Activated CD4-positive, alpha-beta T cell treated with anti-CD3 and anti-CD28 coated beads for 36 hours (primary cell): ENCODE results near the gene C1QL4. TPM values are rescaled to one million over a fixed set of nuclear protein-coding genes. Genes with fewer than 3 reads are reported as not detected.

ENCODE experiments used
- ATAC-seq: fragments of 200-7000 bp; cut with Tn5 transposase; one replicate; pipeline ENCODE4 v1.10.0; 2021; ENCODE audit warnings: mild to moderate bottlenecking, moderate library complexity
- CTCF ChIA-PET: fragments of 350-600 bp; sonication (Branson Sonifier 250); formaldehyde crosslinking; loops from one replicate; lab custom pipeline; 2021; ENCODE audit warnings: antibody characterized with exemption; lab: Charles Lee
- POLR2A ChIA-PET: fragments of 350-600 bp; sonication (Branson Sonifier 250); formaldehyde crosslinking; loops from one replicate; lab custom pipeline; 2021; ENCODE audit warnings: antibody characterized with exemption, inconsistent platforms; lab: Charles Lee
- DNase-seq: peaks from one replicate; pipeline ENCODE4 v3.0.0-alpha.2; 2020
- H3K27ac Mint-ChIP-seq: one replicate; pipeline ENCODE4 v1.8.0; 2021; ENCODE audit warnings: mixed read lengths
- H3K27me3 Mint-ChIP-seq: one replicate; pipeline ENCODE4 v1.8.0; 2021; ENCODE audit warnings: mixed read lengths
- H3K36me3 Mint-ChIP-seq: one replicate; pipeline ENCODE4 v1.8.0; 2021; ENCODE audit warnings: low read depth, mixed read lengths
- H3K4me1 Mint-ChIP-seq: one replicate; pipeline ENCODE4 v1.8.0; 2021; ENCODE audit warnings: mixed read lengths
- H3K4me3 Mint-ChIP-seq: one replicate; pipeline ENCODE4 v1.8.0; 2021; ENCODE audit warnings: mild to moderate bottlenecking, moderate library complexity, mixed read lengths
- H3K9me3 Mint-ChIP-seq: one replicate; pipeline ENCODE4 v1.8.0; 2021; ENCODE audit warnings: low read depth, mixed read lengths
- intact Hi-C, 2 experiments: fragments of 100-400 bp; cut with DNase I in 1 of 2; cut with micrococcal nuclease in 1 of 2; formaldehyde crosslinking; loops; one replicate each; pipeline versions ENCODE4 v1.14.2 to v1.15.1; 2022 to 2024; cut with DNase I, micrococcal nuclease
- total RNA-seq, 2 experiments: library from RNA; stranded (reverse); gene quantifications; one replicate each; pipeline ENCODE4 v1.2.3, GENCODE V29; 2021

The C1QL4 gene
- total RNA-seq, 2 experiments from 2014 or later = not detected

- Mint-ChIP-seq H3K4me1 (peaks cover 28% of the 10 kb centered on the region), H3K9me3 (no peaks in the 10 kb centered on the region), H3K27me3 (peaks cover 53% of the 10 kb centered on the region), H3K36me3 (no peaks in the 10 kb centered on the region), H3K4me3 (no peak overlapping the region), H3K27ac (no peak overlapping the region)
- POLR2A ChIA-PET = no interaction called here
- intact Hi-C loops = loop anchor here in 1 of 2 experiments (5.0 kb wide), 1 partner anchor 371 kb away; the partner anchor contains the start of gene WNT1
- no peak for ATAC-seq
- CTCF ChIA-PET = interaction anchor here (0.7 to 9.4 kb wide), 12 partner anchors 8 to 234 kb away, joined by 3 to 168 read pairs (median 5); partner anchors contain the start of genes KCNH3 and PRPH
- no peak for DNase-seq
These were observed 11.8 kb upstream of the C1QL4 start for GRCh38 chr12:49348781-49349180.

GRCh38 chr12:49347311-49348193 lies 10.6 kb upstream of the C1QL4 start:
- intact Hi-C loops = loop anchor here in 1 of 2 experiments (1.0 to 5.0 kb wide), 2 partner anchors 59 to 370 kb away; partner anchors contain the start of gene WNT1
- Mint-ChIP-seq H3K27me3 (peaks cover 54% of the 10 kb centered on the region), H3K9me3 (no peaks in the 10 kb centered on the region), H3K36me3 (no peaks in the 10 kb centered on the region), H3K27ac (no peak overlapping the region), H3K4me3 (peak overlapping the region; percentile 29), H3K4me1 (peaks cover 40% of the 10 kb centered on the region)
- ChIA-PET POLR2A (interaction anchor here (0.6 kb wide), 1 partner anchor 19 kb away, joined by 3 read pairs; the partner anchor contains the start of gene SPATS2), CTCF (interaction anchor here (0.5 to 9.4 kb wide), 62 partner anchors 9 to 900 kb away, joined by 3 to 168 read pairs (median 4); partner anchors contain the start of genes C1QL4, PRPH, SPATS2 and TROAP)
- peak; percentile 84 for DNase-seq
- ATAC-seq = peak; percentile 67

GRCh38 chr12:49346659-49347310 lies 9.8 kb upstream of the C1QL4 start, which contains the start of gene DNAJC22:
Gene DNAJC22 (plus strand): TSS chr12:49346888. CDS start chr12:49348873, 1,985 bp downstream.
- POLR2A ChIA-PET = interaction anchor here (1.4 kb wide), 1 partner anchor 20 kb away, joined by 6 read pairs; the partner anchor contains the start of gene SPATS2
- intact Hi-C loops = loop anchor here in 1 of 2 experiments (1.0 to 5.0 kb wide), 3 partner anchors 58 to 369 kb away; partner anchors contain the start of gene WNT1
- Mint-ChIP-seq H3K27ac (no peak within 1 kb of the TSS), H3K4me3 (peak within 1 kb of the TSS; percentile 29), H3K27me3 (peaks cover 52% of the 10 kb centered on the region), H3K4me1 (peaks cover 41% of the 10 kb centered on the region), H3K36me3 (no peaks in the 10 kb centered on the region), H3K9me3 (no peaks in the 10 kb centered on the region)
- ATAC-seq (no peak), DNase-seq (peak; percentile 64)
- CTCF ChIA-PET = interaction anchor here (0.6 to 9.4 kb wide), 31 partner anchors 11 to 363 kb away, joined by 3 to 168 read pairs (median 5); partner anchors contain the start of genes PRPH, SPATS2 and TROAP

- Mint-ChIP-seq H3K27ac (no peak overlapping the region), H3K27me3 (peaks cover 56% of the 10 kb centered on the region), H3K36me3 (no peaks in the 10 kb centered on the region), H3K4me1 (peaks cover 41% of the 10 kb centered on the region), H3K4me3 (peak overlapping the region; percentile 29), H3K9me3 (no peaks in the 10 kb centered on the region)
- intact Hi-C loops = loop anchor here in 1 of 2 experiments (1.0 to 5.0 kb wide), 2 partner anchors 255 to 369 kb away; partner anchors contain the start of gene WNT1
- DNase-seq = no peak
- ChIA-PET POLR2A (interaction anchor here (1.4 kb wide), 1 partner anchor 21 kb away, joined by 6 read pairs; the partner anchor contains the start of gene SPATS2), CTCF (interaction anchor here (0.7 to 9.4 kb wide), 11 partner anchors 11 to 169 kb away, joined by 3 to 168 read pairs (median 20); partner anchors contain the start of genes PRPH, SPATS2 and TROAP)
- no peak for ATAC-seq
These were observed 9.1 kb upstream of the C1QL4 start for GRCh38 chr12:49345825-49346658.

- peak overlapping the region; percentile 23 for H3K4me3 Mint-ChIP-seq
- H3K27me3 Mint-ChIP-seq = peaks cover 57% of the 10 kb centered on the region
- no peak overlapping the region for H3K27ac Mint-ChIP-seq
- ChIA-PET POLR2A (no interaction called here), CTCF (interaction anchor here (0.7 to 9.4 kb wide), 5 partner anchors 12 to 169 kb away, joined by 3 to 168 read pairs (median 54); partner anchors contain the start of genes PRPH and SPATS2)
- peaks cover 41% of the 10 kb centered on the region for H3K4me1 Mint-ChIP-seq
- H3K36me3 Mint-ChIP-seq = no peaks in the 10 kb centered on the region
- intact Hi-C loops = loop anchor here in 1 of 2 experiments (5.0 kb wide), 1 partner anchor 368 kb away; the partner anchor contains the start of gene WNT1
- no peak for ATAC-seq
- no peaks in the 10 kb centered on the region for H3K9me3 Mint-ChIP-seq
- peak; percentile 46 for DNase-seq
These were observed 8.2 kb upstream of the C1QL4 start for GRCh38 chr12:49345051-49345824.

- H3K36me3 Mint-ChIP-seq = no peaks in the 10 kb centered on the region
- no peak for ATAC-seq
- DNase-seq = no peak
- no peak overlapping the region for H3K4me3 Mint-ChIP-seq
- peaks cover 62% of the 10 kb centered on the region for H3K27me3 Mint-ChIP-seq
- H3K27ac Mint-ChIP-seq = no peak overlapping the region
- peaks cover 41% of the 10 kb centered on the region for H3K4me1 Mint-ChIP-seq
- ChIA-PET CTCF (interaction anchor here (1.0 to 3.8 kb wide), 3 partner anchors 14 to 359 kb away, joined by 3 to 74 read pairs (median 19); partner anchors contain the start of gene PRPH), POLR2A (no interaction called here)
- no peaks in the 10 kb centered on the region for H3K9me3 Mint-ChIP-seq
- intact Hi-C loops = loop anchor here in 1 of 2 experiments (5.0 kb wide), 1 partner anchor 367 kb away; the partner anchor contains the start of gene WNT1
These were observed 7.6 kb upstream of the C1QL4 start for GRCh38 chr12:49344486-49345050.

- peak; percentile 65 for ATAC-seq
- ChIA-PET CTCF (interaction anchor here (0.6 to 3.8 kb wide), 28 partner anchors 9 to 563 kb away, joined by 3 to 74 read pairs (median 6); partner anchors contain the start of genes PRPH, SPATS2 and TROAP), POLR2A (interaction anchor here (0.6 to 2.2 kb wide), 3 partner anchors 11 to 211 kb away, joined by 3 to 11 read pairs (median 4); partner anchors contain the start of gene TROAP)
- H3K9me3 Mint-ChIP-seq = no peaks in the 10 kb centered on the region
- peak; percentile 75 for DNase-seq
- H3K27ac Mint-ChIP-seq = no peak overlapping the region
- H3K4me1 Mint-ChIP-seq = peaks cover 41% of the 10 kb centered on the region
- intact Hi-C loops = loop anchor here (1.0 to 2.0 kb wide), 6 partner anchors 20 to 78 kb away; partner anchors contain the start of genes TROAP (in 1 of the 2) and TUBA1C (in 1 of the 2)
- H3K4me3 Mint-ChIP-seq = peak overlapping the region; percentile 47
- peaks cover 66% of the 10 kb centered on the region for H3K27me3 Mint-ChIP-seq
- H3K36me3 Mint-ChIP-seq = no peaks in the 10 kb centered on the region
These were observed 6.1 kb upstream of the C1QL4 start for GRCh38 chr12:49342914-49343731.

- no peaks in the 10 kb centered on the region for H3K36me3 Mint-ChIP-seq
- intact Hi-C loops = loop anchor here (1.0 to 2.0 kb wide), 6 partner anchors 19 to 77 kb away; partner anchors contain the start of genes TROAP (in 1 of the 2) and TUBA1C (in 1 of the 2)
- peak overlapping the region; percentile 47 for H3K4me3 Mint-ChIP-seq
- peak; percentile 81 for ATAC-seq
- ChIA-PET CTCF (interaction anchor here (0.6 to 3.8 kb wide), 30 partner anchors 9 to 424 kb away, joined by 3 to 74 read pairs (median 6); partner anchors contain the start of genes PRPH, SPATS2 and TROAP), POLR2A (interaction anchor here (2.2 kb wide), 1 partner anchor 20 kb away, joined by 11 read pairs; the partner anchor contains the start of gene TROAP)
- H3K9me3 Mint-ChIP-seq = no peaks in the 10 kb centered on the region
- DNase-seq = peak; percentile 92
- H3K4me1 Mint-ChIP-seq = peaks cover 47% of the 10 kb centered on the region
- H3K27ac Mint-ChIP-seq = no peak overlapping the region
- peaks cover 71% of the 10 kb centered on the region for H3K27me3 Mint-ChIP-seq
These were observed 5.3 kb upstream of the C1QL4 start for GRCh38 chr12:49342066-49342913.
